Stimulated activated CD4-positive, alpha-beta T cell treated with anti-CD3 and anti-CD28 coated beads, Interleukin-15, amount 100 ng/mL, for 24 hours (primary cell): ENCODE measurements around the gene ZNF576.
A peak's percentile ranks its signal among the peaks of the same experiment; 100 is the strongest.
"Not testable (repeated sequence)": the region's sequence is repeated elsewhere in the genome, so short reads cannot be mapped to it uniquely, and the experiment has no call there.

Experiments used
- DNase-seq: peaks from one replicate; pipeline ENCODE4 v3.0.0-alpha.2; 2020

ZNF576 gene, protein sequence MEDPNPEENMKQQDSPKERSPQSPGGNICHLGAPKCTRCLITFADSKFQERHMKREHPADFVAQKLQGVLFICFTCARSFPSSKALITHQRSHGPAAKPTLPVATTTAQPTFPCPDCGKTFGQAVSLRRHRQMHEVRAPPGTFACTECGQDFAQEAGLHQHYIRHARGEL

DNA sequence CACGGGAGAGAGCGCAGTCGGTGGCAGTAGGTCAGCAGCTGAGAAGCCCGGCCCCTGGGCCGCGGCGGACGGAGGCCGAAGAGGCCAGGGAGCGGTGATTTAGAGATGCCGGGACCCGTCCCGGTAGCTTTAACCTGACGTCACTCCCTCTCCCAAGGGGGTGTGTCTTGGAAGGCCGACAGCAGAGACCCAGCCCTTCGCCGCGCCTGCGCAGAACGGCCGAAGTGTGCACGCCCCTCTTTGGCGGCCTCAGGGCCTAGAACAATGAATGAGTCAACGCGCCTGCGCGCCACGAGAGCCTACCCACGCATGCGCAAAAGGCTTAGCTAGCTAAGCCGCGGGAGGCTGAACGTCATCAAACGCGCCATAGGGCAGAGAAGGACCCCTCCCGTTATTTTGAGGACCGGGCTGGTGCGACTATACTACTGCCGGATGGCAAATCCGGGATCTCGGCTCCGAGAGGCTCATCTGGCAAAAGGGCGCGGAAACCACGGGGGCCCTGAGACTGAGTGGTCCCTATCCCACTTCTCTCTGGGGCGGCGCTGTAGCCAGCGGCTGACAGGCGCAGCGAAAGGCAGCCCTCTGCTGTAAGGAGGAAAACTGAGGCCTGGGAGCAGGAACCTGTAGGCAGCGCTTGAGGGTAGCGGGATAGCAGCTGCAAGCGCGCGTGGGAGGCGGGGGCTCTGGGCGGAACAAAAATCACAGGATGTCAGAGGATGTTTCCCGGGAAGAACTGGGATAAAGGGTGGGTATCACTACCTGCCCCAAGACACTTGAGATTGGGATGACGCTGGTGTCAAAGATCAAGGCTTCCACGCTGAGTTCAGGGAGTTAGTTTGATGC lies at the start of gene ZNF576, which contains the start of gene IRGQ:
Gene ZNF576, plus strand, starts transcription at position 597 of the 843 bp plus-strand sequence. CDS start 514 bp downstream, outside the sequence.
Gene IRGQ, minus strand, starts transcription at position 136 of the 843 bp plus-strand sequence. CDS start 796 bp downstream, outside the sequence.
- DNase-seq: peak; percentile 100

DNA sequence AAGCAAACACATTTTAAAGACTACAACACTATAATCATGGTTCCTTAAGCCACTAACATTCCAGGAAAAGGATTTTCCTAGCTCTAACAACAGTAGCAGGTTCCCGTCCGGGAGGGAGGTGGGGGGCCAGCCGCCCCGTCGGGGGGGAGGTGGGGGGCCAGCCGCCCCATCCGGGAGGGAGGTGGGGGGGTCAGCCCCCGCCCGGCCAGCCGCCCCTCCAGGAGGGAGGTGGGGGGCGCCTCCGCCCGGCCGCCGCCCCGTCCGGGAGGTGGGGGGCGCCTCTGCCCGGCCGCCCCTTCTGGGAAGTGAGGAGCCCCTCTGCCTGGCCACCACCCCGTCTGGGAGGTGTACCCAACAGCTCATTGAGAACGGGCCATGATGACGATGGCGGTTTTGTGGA lies 48.5 kb upstream of the ZNF576 start:
- not testable (repeated sequence) for DNase-seq

DNA sequence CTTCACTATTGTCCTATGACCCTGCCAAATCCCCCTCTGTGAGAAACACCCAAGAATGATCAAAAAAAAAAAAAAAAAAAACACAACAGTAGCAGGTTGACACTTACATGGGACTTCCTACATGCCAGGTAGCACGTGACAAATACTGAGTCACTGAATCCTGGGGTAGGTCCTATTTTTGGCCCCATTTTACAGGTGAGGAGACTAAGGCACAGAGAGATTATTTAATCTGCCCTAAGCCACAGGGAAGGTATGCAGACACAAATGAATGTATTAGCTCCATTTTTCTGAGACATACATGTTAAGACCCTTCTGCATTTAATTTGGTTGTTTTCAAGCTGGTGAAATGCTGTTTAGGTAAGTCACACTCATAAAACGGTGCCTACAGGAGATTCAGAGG lies 47.7 kb upstream of the ZNF576 start:
- no peak for DNase-seq

GRCh38 chr19:43551399-43552197 lies 44.8 kb upstream of the ZNF576 start:
- DNase-seq: no peak

DNA sequence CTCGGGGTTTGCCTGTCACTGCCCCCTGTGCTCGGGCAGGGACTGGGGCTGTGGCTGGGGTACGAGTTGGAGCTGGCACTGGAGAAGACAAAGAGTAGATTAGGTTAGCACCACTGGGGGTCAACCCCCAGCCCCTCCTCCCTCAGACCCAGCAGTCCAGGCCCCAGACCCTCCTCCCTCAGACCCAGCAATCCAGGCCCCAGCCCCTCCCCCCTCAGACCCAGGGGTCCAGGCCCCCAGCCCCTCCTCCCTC lies 44.3 kb upstream of the ZNF576 start:
- no peak for DNase-seq

DNA sequence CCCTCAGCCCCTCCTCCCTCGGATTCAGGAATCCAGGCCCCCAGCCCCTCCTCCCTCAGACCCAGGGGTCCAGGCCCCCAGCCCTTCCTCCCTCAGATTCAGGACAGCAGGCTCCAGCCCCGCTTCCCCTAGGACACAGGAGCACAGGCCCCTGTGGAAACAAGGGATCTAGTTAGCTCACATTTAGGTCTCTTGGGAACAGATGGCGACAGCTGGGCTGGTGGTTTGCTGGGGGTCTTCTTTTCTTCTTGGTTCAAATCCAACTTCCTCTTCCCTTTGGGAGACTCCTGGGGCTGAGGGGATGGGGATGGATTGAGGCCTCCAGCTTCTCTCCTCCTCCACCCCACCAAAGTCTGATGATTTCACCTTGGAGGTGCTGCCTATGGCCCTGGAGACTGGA lies 43.8 kb upstream of the ZNF576 start:
- DNase-seq: no peak

- DNase-seq: no peak
Measured at GRCh38 chr19:43553656-43554055, 42.7 kb upstream of the ZNF576 start.

DNA sequence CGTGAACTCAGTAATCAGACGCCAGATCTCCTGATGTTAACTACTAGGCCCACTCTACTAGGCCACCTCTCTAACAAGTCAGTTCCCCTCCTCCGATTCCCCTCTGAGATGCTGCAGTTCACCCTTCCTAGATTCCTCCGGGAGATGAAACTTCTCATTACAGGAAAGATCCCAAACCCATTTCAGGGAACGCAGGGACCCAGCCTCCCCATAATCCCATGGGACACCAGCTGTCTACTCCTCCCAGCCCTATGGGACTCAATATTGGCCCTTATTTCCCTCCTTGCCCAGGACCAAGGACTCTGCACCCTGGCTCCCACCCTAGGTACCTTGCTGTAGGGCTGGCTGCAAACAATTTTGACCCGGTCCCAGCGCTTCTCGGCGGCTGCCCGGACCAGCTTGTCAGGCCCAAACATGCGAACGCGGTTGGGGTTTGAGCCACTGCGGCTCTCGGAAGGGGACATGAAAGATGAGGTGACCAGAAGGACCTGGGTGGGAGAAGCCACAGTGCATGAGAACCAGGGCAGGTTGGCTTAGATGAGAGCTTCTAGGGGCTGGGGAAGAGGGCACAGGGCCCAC lies 42.0 kb upstream of the ZNF576 start:
- no peak for DNase-seq

GRCh38 chr19:43555185-43555770 lies 41.1 kb upstream of the ZNF576 start:
- peak; percentile 85 for DNase-seq

GRCh38 chr19:43560687-43561086 lies 35.7 kb upstream of the ZNF576 start:
- DNase-seq: peak; percentile 24

- no peak for DNase-seq
Measured at GRCh38 chr19:43561139-43561970, 35.0 kb upstream of the ZNF576 start.

GRCh38 chr19:43562226-43562697 lies 34.1 kb upstream of the ZNF576 start:
- no peak for DNase-seq

DNA sequence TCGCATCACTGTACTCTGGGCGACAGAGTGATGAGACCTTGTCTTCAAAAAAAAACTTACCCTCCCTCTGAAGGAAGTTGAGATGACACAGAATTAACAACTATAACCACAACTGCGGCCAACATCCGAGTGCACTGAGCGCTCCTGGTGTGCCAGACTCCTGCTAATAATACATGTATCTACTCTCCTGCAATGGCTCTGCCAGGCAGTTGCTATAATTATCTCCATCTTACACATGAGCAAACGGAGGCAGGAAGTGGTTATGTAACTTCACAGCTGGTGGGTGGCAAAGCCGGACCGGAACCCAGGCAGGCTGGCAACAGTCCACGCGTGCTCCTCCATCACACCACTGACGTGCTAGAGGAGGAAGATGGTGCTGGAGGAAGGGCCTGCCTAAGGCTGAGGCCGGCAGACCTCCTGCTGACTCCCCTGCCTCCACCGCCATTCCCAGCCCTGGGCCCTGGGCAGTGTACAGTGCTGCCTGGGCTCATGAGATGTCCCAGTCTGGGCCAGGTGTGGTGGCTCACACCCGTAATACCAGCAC lies 33.6 kb upstream of the ZNF576 start:
- peak; percentile 73 for DNase-seq

DNA sequence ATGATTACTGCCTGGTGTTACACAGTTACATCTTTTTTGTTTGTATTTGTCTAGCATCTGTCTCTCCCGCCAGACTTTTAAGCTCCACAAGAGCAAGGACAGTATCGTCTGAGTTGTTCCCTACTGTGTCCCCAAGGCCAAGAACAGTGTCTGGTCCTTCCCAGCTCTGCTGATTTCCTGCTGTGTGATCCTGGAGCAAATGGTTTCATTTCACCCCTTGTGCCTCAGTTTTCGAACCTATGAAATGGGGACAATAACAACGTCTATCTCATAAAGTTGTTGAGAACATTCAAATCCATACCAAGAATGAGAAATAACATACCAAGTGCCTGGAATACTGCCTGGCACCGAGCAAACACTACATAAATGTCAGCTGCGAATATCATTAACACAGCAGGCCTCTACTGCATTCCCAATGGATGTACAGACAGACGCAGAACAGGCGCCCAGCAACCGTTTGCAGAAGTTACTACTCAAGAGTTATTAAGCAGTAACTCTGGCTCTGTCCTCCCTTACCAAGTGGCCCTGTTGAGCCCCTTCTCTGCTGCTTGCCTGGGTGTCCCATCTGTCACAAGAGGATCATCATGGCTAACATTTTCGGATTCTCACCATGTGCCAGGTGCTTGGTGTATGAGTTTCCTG lies 32.5 kb upstream of the ZNF576 start:
- no peak for DNase-seq

- DNase-seq: no peak
Measured at GRCh38 chr19:43564800-43565199, 31.6 kb upstream of the ZNF576 start.

DNA sequence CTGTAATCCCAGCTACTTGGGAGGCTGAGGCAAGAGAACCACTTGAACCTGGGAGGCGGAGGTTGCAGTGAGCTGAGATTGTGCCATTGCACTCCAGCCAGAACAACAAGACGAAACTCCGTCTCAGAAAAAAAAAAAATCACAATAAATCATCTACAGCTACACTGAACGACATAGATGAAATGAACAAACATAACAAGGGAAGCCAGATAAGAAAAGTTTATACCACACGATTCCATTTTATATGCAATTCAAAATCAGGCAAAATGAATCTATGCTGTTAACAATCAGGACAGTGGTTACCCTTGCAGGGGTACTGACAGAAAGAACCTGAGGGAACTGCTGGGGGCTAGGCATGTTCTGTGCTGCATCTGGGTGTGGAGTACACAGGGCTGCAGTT lies 26.7 kb upstream of the ZNF576 start:
- no peak for DNase-seq

DNA sequence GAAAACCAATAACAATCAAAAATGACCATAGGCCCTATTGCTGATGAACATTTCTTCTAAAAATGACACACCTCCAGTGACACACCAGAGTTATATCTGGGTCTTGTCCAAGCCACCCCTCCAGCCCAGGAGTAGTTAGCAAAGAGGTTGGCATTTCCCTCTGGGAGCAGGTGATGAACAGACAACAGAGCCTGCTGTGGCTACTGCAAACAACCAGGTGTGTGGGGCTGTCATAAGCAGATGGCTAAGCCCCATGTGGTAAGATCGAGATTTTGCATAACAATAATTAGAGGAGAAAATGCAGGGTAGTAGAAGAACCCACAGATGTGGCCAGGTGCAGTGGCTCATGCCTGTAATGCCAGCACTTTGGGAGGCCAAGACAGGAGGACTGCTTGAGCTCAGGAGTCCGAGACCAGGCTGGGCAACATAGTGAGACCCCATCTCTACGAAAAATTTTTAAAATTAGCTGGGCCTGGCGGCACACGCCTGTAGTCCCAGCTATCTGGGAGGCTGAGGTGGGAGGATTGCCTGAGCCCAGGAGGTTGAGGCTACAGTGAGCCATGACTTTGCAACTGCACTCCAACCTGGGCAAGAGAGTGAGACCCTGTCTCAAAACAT lies 26.1 kb upstream of the ZNF576 start:
- DNase-seq: no peak

DNA sequence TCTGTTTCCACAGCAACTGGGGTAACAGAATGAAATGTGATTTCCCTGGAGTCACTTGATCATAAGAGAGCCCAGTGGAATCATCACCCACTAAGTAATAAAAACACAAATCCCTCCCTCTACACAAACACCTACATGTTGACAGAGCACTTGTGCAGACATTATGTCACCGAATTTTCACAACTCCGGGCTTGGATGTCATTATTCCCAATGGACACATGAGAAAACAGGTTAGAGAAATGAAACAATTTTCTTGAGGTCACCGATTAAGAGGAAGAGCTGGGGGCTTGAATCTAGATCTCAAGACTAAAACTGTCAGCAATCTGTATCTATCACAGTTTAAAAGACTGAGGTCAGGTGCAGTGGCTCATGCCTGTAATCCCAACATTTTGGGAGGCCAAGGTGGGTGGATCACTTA lies 24.2 kb upstream of the ZNF576 start:
- DNase-seq: no peak

DNA sequence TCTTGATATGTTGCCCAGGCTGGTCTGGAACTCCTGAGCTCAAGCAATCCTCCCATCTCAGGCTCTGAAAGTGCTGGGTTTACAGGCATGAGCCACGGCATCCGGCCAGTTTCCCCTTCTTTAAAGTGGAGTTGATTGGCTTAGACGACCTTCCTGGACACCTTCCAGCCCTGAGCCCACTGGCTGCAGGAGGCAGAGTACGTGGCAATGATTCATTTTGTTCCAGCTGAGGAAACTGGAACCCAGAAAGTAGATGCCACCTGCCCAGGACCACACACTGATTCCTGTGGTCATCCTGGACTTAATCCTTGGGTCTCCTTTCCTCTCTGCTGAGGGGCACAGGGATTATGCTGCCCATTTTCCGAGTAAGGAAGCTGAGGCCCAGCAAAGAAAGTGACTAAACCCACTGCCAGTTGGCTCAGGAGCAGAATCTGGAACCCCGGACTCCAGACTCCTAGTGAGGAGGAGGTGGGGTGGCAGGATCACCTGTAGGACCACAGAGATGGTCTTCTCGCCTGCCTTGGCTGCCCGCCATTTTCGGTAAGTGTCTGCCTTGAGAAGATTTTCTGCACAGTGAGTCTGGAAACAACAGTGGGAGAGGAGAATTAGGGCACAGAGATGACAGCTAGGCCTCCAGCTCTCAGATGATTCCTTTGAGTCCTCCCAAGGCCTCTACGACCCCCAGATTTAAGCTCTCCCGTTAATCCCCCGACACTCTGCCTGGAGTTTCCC lies 21.8 kb upstream of the ZNF576 start:
- no peak for DNase-seq
